ENCODE measurements around the gene ADGRL2.

ADGRL2 gene

DNA sequence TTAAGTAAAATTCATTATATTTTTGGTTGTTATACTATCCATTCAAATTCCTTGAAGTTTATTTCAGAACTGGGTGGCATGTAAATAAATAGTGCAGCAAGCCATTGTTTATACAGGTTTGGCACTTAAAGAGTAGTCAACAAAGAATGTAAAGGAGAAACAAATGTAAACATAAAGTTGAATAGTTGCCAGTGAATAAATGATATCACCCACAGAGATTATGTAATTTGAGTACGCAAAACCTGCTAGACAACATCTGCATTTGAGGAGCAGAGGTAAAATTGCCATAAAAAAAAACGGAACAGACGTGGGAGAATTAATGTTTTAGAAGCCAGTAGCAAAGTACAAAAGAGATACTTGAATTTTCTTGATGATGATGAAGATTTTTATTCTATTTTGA lies 111.6 kb downstream of the ADGRL2 start:
- TF ChIP-seq CTCF (IDR thresholded peaks at IDR 0.05; ENCODE audit: borderline replicate concordance, extremely low read depth, low read length, poor library complexity, severe bottlenecking) (no peak), EZH2 (IDR thresholded peaks at IDR 0.05; ENCODE audit: borderline replicate concordance, low read depth, low read length, severe bottlenecking) (no peak)
- Histone ChIP-seq H3K79me2 (ENCODE audit: insufficient read depth, low read length) (no peaks in the 10 kb centered on the region), H2AFZ (ENCODE audit: low read depth, low read length) (no peak overlapping the region), H3K36me3 (ENCODE audit: insufficient read depth, low read length) (no peaks in the 10 kb centered on the region), H3K27ac (ENCODE audit: low read length) (no peak overlapping the region), H3K9ac (ENCODE audit: low read depth, low read length) (no peak overlapping the region), H3K4me2 (ENCODE audit: insufficient read depth, low read length) (no peak overlapping the region), H3K27me3 (ENCODE audit: insufficient read depth, low read length, poor library complexity) (no peaks in the 10 kb centered on the region), H3K4me1 (ENCODE audit: insufficient read depth, low read length) (no peaks in the 10 kb centered on the region), H4K20me1 (ENCODE audit: insufficient read depth, low read length) (no peaks in the 10 kb centered on the region), H3K4me3 (ENCODE audit: low read depth in 1 of 2, low read length in 2 of 2) (no peak overlapping the region), H3K9me3 (ENCODE audit: insufficient read depth, low read length, severe bottlenecking) (no peaks in the 10 kb centered on the region)
- ATAC-seq (ENCODE audit: insufficient read depth, low read depth) (no peak), DNase-seq (no peak)

DNA sequence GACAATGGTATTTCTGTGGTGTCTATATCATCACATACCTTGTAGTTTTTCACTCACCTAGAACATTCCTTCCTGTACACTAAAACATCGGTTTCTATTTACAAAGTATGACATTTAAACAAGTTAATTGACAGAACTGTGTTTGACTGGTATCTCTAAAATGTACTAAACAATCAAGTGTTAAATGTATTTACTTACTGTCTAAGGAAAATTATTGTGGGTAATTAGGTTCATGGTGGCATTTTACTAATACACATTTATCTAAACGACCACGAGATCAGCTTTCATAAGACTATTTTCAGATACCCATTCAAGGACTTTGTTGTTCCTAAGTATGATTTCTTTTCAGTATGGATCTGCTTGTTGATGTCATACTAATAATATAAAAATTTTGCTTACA lies 115.2 kb downstream of the ADGRL2 start:
- DNase-seq (no peak), ATAC-seq (ENCODE audit: insufficient read depth, low read depth) (no peak)
- Histone ChIP-seq H3K4me1 (ENCODE audit: insufficient read depth, low read length) (no peaks in the 10 kb centered on the region), H4K20me1 (ENCODE audit: insufficient read depth, low read length) (no peaks in the 10 kb centered on the region), H3K9ac (ENCODE audit: low read depth, low read length) (no peak overlapping the region), H3K4me3 (ENCODE audit: low read depth in 1 of 2, low read length in 2 of 2) (no peak overlapping the region), H3K79me2 (ENCODE audit: insufficient read depth, low read length) (no peaks in the 10 kb centered on the region), H3K9me3 (ENCODE audit: insufficient read depth, low read length, severe bottlenecking) (no peaks in the 10 kb centered on the region), H2AFZ (ENCODE audit: low read depth, low read length) (no peak overlapping the region), H3K4me2 (ENCODE audit: insufficient read depth, low read length) (no peak overlapping the region), H3K27me3 (ENCODE audit: insufficient read depth, low read length, poor library complexity) (no peaks in the 10 kb centered on the region), H3K27ac (ENCODE audit: low read length) (no peak overlapping the region), H3K36me3 (ENCODE audit: insufficient read depth, low read length) (no peaks in the 10 kb centered on the region)
- TF ChIP-seq CTCF (IDR thresholded peaks at IDR 0.05; ENCODE audit: borderline replicate concordance, extremely low read depth, low read length, poor library complexity, severe bottlenecking) (no peak), EZH2 (IDR thresholded peaks at IDR 0.05; ENCODE audit: borderline replicate concordance, low read depth, low read length, severe bottlenecking) (no peak)

- Histone ChIP-seq H3K27me3 (ENCODE audit: insufficient read depth, low read length, poor library complexity) (no peaks in the 10 kb centered on the region), H3K9ac (ENCODE audit: low read depth, low read length) (no peak overlapping the region), H3K4me1 (ENCODE audit: insufficient read depth, low read length) (no peaks in the 10 kb centered on the region), H3K27ac (ENCODE audit: low read length) (no peak overlapping the region), H3K9me3 (ENCODE audit: insufficient read depth, low read length, severe bottlenecking) (no peaks in the 10 kb centered on the region), H4K20me1 (ENCODE audit: insufficient read depth, low read length) (no peaks in the 10 kb centered on the region), H3K36me3 (ENCODE audit: insufficient read depth, low read length) (no peaks in the 10 kb centered on the region), H2AFZ (ENCODE audit: low read depth, low read length) (no peak overlapping the region), H3K4me3 (ENCODE audit: low read depth in 1 of 2, low read length in 2 of 2) (no peak overlapping the region), H3K79me2 (ENCODE audit: insufficient read depth, low read length) (no peaks in the 10 kb centered on the region), H3K4me2 (ENCODE audit: insufficient read depth, low read length) (no peak overlapping the region)
- DNase-seq = no peak
- ATAC-seq (ENCODE audit: insufficient read depth, low read depth) = no peak
- TF ChIP-seq CTCF (IDR thresholded peaks at IDR 0.05; ENCODE audit: borderline replicate concordance, extremely low read depth, low read length, poor library complexity, severe bottlenecking) (no peak), EZH2 (IDR thresholded peaks at IDR 0.05; ENCODE audit: borderline replicate concordance, low read depth, low read length, severe bottlenecking) (no peak)
Observed at GRCh38 chr1:81920245-81920740, 119.6 kb downstream of the ADGRL2 start.

GRCh38 chr1:81920886-81921285 lies 120.2 kb downstream of the ADGRL2 start:
- Histone ChIP-seq H3K9ac (ENCODE audit: low read depth, low read length) (no peak overlapping the region), H2AFZ (ENCODE audit: low read depth, low read length) (no peak overlapping the region), H3K4me2 (ENCODE audit: insufficient read depth, low read length) (no peak overlapping the region), H3K36me3 (ENCODE audit: insufficient read depth, low read length) (no peaks in the 10 kb centered on the region), H3K4me3 (ENCODE audit: low read depth in 1 of 2, low read length in 2 of 2) (no peak overlapping the region), H3K27ac (ENCODE audit: low read length) (no peak overlapping the region), H3K4me1 (ENCODE audit: insufficient read depth, low read length) (no peaks in the 10 kb centered on the region), H3K79me2 (ENCODE audit: insufficient read depth, low read length) (no peaks in the 10 kb centered on the region), H4K20me1 (ENCODE audit: insufficient read depth, low read length) (no peaks in the 10 kb centered on the region), H3K27me3 (ENCODE audit: insufficient read depth, low read length, poor library complexity) (no peaks in the 10 kb centered on the region), H3K9me3 (ENCODE audit: insufficient read depth, low read length, severe bottlenecking) (no peaks in the 10 kb centered on the region)
- ATAC-seq (ENCODE audit: insufficient read depth, low read depth) (no peak), DNase-seq (no peak)
- no peak for TF ChIP-seq CTCF (IDR thresholded peaks at IDR 0.05; ENCODE audit: borderline replicate concordance, extremely low read depth, low read length, poor library complexity, severe bottlenecking)
- no peak for TF ChIP-seq EZH2 (IDR thresholded peaks at IDR 0.05; ENCODE audit: borderline replicate concordance, low read depth, low read length, severe bottlenecking)

Measured in DND-41 (cell line).